ENCODE measurements around the gene RAB9A.
A peak's percentile ranks its signal among the peaks of the same experiment; 100 is the strongest.

RAB9A gene

GRCh38 chrX:13692771-13693231, 3.9 kb downstream of the RAB9A start:
- ATAC-seq = no peak
- no peak for TF ChIP-seq TCF4 (CRISPR knock-in tag; IDR thresholded peaks at IDR 0.05; ENCODE audit: borderline replicate concordance)
- no peak for TF ChIP-seq RARB (CRISPR knock-in tag; IDR thresholded peaks at IDR 0.05)
- TF ChIP-seq TSHZ2 (CRISPR knock-in tag; IDR thresholded peaks at IDR 0.05) = no peak
- no peak for TF ChIP-seq ZNF70 (CRISPR knock-in tag; IDR thresholded peaks at IDR 0.05)
- TF ChIP-seq PPARA (CRISPR knock-in tag; IDR thresholded peaks at IDR 0.05; ENCODE audit: borderline replicate concordance) = no peak
- TF ChIP-seq POU6F1 (CRISPR knock-in tag; IDR thresholded peaks at IDR 0.05; ENCODE audit: borderline replicate concordance, low read depth) = no peak
- TF ChIP-seq ZNF8 (CRISPR knock-in tag; IDR thresholded peaks at IDR 0.05) = no peak
- TF ChIP-seq OSR1 (CRISPR knock-in tag; IDR thresholded peaks at IDR 0.05) = no peak
- no peak for TF ChIP-seq ESRRG (CRISPR knock-in tag; IDR thresholded peaks at IDR 0.05)
- TF ChIP-seq ZC3H10 (CRISPR knock-in tag; IDR thresholded peaks at IDR 0.05) = no peak
- no peak for TF ChIP-seq CREB5 (CRISPR knock-in tag; IDR thresholded peaks at IDR 0.05; ENCODE audit: low read depth)
- no peak for TF ChIP-seq ARNTL (CRISPR knock-in tag; IDR thresholded peaks at IDR 0.05; ENCODE audit: borderline replicate concordance, low read depth)
- TF ChIP-seq TOX (CRISPR knock-in tag; IDR thresholded peaks at IDR 0.05; ENCODE audit: borderline replicate concordance) = no peak
- no peak for TF ChIP-seq ZNF565 (CRISPR knock-in tag; conservative IDR thresholded peaks at IDR 0.05; ENCODE audit: low read depth)

- ATAC-seq = no peak
- TF ChIP-seq SNAI2 (CRISPR knock-in tag; IDR thresholded peaks at IDR 0.05) (no peak), ARNTL (CRISPR knock-in tag; IDR thresholded peaks at IDR 0.05; ENCODE audit: borderline replicate concordance, low read depth) (no peak), ZNF8 (CRISPR knock-in tag; IDR thresholded peaks at IDR 0.05) (no peak), ZNF70 (CRISPR knock-in tag; IDR thresholded peaks at IDR 0.05) (no peak), CSRNP3 (CRISPR knock-in tag; IDR thresholded peaks at IDR 0.05) (no peak)
Measured at GRCh38 chrX:13693341-13693961, 4.5 kb downstream of the RAB9A start.

- peak; percentile 24; the same call in 2 of the 3 replicates for ATAC-seq
- TF ChIP-seq ZC3H10 (CRISPR knock-in tag; IDR thresholded peaks at IDR 0.05) (no peak), SNAI2 (CRISPR knock-in tag; IDR thresholded peaks at IDR 0.05) (0 out of 2 replicates have a peak, but pooled peaks have one; percentile 22), OSR1 (CRISPR knock-in tag; IDR thresholded peaks at IDR 0.05) (no peak), ISL1 (CRISPR knock-in tag; IDR thresholded peaks at IDR 0.05) (peak; percentile 49), CREB5 (CRISPR knock-in tag; IDR thresholded peaks at IDR 0.05; ENCODE audit: low read depth) (peak; percentile 53; the same call in 1 of the 2 replicates), PATZ1 (CRISPR knock-in tag; IDR thresholded peaks at IDR 0.05; ENCODE audit: borderline replicate concordance) (no peak), ZNF70 (CRISPR knock-in tag; IDR thresholded peaks at IDR 0.05) (no peak), ZFP30 (CRISPR knock-in tag; IDR thresholded peaks at IDR 0.05) (no peak), TSHZ2 (CRISPR knock-in tag; IDR thresholded peaks at IDR 0.05) (no peak), PPARA (CRISPR knock-in tag; IDR thresholded peaks at IDR 0.05; ENCODE audit: borderline replicate concordance) (no peak), TCF4 (CRISPR knock-in tag; IDR thresholded peaks at IDR 0.05; ENCODE audit: borderline replicate concordance) (no peak), CSRNP3 (CRISPR knock-in tag; IDR thresholded peaks at IDR 0.05) (no peak), RARB (CRISPR knock-in tag; IDR thresholded peaks at IDR 0.05) (no peak), ZFP3 (CRISPR knock-in tag; IDR thresholded peaks at IDR 0.05) (no peak), ESRRG (CRISPR knock-in tag; IDR thresholded peaks at IDR 0.05) (no peak), ZNF8 (CRISPR knock-in tag; IDR thresholded peaks at IDR 0.05) (no peak)
Measured at GRCh38 chrX:13694359-13694758, 5.4 kb downstream of the RAB9A start.

Data from SK-N-SH treated with all-trans-retinoic acid at 6 μM for 48 hours (cell line).